Measurements from ENCODE around the gene HSPA12A.

HSPA12A gene

DNA sequence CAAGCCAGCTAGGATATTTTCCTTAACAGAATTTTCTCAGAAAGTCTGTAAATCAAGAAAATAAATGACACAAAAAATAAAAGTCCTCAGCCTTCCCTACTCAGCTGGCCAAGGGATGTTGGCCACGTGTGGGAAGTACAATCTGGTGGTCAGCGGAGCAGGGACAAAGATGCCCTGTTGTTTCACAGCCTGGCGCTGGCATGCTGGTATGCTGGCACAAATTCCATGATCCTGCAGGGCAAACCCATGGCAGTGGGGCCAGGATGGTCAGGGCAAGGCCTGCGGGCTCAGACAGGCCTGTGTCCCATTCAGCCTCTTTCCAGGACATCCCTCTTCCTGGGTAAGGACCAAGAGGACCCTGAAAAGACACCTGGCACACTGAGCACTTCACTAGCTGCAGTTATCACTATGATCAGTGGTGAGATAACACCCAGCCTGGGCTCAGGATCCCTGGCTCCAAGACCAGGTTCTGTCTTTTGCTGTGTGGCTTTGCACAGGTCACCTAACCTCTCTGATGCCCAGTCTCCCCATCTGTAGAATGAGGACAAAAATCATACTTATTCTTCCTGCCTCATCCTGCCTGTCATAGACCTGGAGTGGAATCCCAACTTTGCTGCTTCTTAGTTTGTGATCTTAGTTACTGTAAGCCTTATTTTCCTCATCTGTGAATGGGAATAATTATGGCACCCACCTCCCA is 10.8 kb upstream of the HSPA12A start:
- peak; percentile 38 to 93 (median 80) for DNase-seq
- intact Hi-C loops (cut with DNase I): no loop called here

DNA sequence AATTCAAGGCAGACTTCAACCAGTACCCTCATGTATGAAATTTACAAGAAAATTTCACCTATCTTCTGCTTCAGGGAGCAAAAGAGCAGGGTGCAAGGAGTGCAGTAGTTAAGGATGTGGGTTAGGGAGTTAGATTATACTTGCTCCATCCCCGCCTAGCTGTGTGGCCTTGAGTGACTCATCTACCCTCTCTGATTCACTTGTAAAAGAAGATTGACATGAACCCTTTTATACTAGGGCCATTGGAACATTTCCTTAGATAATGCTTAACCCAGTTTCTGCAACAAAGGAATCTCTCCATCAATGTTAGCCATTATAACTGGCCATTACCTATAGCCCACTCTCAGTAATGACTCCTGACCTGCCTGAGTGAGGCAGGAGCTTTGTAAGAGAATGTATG is 10.2 kb upstream of the HSPA12A start:
- intact Hi-C loops (cut with DNase I): no loop called here
- DNase-seq: peak in 1 of 42 donors; percentile 47

DNA sequence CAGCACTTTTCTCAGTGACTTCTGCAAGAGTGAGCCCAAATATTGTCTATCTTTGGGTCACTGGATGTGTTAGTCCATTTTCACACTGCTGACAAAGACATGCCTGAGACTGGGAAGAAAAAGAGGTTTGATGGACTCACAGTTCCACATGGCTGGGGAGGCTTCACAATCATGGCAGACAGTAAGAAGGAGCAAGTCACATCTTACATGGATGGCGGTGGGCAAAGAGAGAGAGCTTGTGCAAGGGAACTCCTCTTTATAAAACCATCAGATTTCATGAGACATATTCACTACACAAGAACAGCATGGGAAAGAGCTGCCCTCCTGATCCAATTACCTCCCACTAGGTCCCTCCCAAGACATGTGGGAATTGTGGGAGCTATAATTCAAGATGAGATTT is 6.1 kb upstream of the HSPA12A start:
- no peak for DNase-seq
- intact Hi-C loops (cut with DNase I): no loop called here

DNA sequence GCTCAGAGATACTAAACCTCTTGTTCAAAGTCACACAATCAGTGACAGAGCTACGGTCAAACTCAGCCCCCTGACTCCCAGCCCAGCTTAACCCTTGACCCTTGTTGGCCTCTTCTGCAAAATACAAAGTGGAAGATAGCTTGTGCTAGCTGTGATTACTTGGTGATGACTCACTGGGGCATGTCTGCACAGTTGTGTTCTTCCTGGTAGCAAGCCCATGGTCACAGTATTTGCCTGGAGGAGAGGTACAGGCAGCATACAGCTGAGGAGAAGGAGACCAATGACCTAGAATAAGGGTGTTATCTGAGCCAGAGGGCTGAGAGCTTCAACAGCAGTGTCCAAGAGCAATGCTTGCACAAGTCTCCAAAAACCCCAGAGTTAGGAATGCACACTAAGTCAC is 5.7 kb upstream of the HSPA12A start:
- no peak for DNase-seq
- intact Hi-C loops (cut with DNase I): no loop called here

DNA sequence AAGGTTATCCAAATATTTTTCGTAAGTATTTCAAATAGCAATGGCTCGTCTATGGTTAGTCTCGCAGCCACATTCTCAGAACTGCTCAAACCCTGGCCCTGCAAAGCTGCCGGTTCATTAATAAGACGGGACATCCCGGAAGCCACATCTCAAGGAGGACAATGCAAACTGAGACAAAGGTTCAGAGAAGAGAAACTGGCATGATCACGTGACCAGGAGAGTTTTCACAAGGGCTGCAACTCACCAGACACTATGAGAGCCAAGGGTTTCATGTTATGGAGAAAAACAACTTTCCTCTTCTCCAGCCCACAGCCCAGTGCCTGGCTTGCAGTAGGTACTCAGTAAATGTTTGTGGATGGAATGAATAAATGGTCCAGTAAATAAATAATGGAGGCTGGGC is 5.0 kb upstream of the HSPA12A start:
- no peak for DNase-seq
- intact Hi-C loops (cut with DNase I): no loop called here

DNA sequence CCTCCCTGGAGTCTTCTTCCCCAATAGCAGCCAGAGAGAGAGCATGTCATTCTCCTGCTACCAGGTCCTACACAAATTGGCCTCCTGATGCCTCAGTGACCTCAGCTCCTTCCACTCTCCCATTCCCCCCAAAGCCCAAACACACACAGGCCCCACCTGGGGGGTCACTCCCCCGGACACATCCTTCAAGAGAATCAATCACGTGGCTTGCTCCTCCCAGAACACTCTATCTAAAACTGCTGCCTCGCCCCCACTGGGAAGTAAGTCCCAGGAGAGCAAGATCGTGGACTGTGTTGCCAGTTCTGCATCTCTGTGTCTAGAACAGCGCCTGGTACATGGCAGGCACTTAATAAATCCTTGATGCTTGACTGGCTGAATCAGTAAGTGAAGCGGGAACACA is 2.5 kb upstream of the HSPA12A start:
- intact Hi-C loops (cut with DNase I): no loop called here
- no peak for DNase-seq

DNA sequence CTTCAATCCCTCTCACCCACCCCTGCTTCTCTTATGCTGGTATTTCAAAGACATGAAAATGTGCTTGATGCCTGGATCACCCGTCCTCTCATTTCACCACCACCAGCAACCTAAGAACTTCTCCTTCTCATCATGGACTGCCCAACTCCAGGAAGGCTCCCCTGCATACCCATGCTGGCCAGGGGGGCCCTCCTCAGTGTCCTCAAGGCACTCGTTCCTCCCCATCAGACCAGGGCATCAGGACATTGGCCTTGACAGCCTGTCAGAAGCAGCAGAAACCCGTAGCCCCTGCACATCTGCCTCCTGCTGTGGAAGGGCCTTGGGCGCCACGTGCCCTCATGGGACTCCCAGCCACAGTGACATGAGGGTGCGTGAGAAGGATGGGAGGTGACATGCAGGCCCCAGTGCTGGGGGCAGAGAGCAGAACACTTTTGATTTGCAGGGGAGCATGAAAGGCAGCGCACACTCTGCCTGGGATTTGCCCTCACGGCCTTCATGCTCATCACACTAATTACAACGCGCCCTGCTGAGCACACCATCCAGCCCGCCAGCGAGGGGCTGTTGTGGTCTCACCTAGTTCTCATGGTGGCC is 1.9 kb upstream of the HSPA12A start:
- intact Hi-C loops (cut with DNase I): no loop called here
- no peak for DNase-seq

DNA sequence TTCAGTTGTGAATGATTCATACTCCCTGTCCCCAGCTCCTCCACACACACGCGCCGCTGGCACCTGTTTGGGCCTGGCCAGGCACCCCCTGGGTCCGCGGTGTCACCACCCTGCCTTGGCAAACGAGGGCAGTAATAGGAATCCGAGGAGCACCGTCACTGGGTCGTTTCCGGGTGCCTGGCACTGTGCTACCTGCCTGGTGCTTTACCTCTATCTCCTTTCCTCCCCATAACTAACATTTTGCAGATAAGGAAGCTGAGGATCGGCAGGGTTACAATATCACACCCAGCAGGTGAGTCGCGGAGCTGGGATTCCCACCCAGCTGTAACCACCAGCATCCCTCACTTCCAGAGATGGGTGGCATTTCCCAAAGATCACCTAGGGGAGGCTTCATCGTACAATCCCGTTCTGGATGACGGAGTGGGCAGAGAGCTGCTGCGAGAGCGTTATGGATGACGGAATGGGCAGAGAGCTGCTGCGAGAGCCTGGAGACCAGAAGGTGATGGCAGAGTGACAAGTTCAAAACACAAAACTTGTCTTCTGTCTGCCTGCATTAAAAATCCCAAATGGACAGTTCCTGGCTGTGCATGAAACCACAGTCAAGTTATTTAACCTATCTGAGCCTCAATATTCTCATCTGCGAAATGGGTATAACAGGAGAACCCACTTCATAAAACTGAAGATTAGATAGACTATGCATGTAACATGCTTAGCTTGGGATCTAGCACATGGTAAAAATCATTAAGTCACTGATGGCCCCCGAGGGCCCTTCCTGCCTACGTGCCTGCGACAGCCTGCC is 1.1 kb upstream of the HSPA12A start:
- DNase-seq: no peak
- intact Hi-C loops (cut with DNase I): no loop called here

DNA sequence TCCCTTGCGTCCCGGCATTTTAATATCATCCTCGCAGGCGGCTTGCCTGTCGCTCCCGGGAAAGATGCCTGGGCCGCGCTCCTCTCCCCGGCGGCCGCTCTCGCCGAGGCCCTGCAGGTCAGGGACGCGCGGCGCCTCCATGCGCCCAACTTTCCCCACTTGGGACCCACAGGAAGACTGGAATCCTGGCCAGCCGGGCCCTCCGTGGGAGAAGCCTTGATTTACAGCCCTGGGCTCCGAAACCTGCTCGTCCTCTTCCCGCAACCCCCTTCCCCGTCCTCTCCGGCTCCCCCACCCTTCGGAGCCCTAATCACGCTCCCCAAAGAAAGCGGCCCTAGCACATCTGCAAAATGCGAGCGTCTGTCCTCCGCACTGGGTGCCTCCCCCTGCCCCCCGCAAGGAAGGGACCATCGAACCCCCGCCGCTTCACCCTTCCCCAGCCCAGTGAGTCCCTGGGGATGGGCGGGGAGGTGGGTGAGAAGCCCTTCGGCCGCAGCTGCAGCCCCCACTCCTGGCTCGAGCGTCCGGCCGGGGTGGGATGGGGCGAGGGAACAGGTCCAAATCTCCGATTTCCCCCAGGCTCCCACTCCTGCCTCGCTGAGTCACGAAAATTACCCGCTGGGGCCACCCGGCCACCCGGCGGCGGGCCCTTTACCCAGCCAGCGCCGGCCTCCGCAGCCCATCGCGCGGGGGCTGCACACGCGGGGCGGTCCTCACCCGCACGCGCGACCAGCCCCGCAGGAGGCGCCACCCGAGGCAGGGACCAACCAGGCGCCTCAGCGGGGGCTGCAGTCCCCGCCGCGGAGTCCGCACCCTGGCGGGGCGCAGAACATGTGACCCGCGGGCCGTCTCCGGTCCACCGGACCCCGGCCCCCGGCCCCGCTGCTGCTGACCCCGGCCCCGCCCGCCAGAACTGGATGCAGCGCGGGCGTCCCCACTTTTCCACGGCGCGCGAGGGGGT is 695 bp downstream of the HSPA12A start:
- peak in 39 of 42 donors; percentile 25 to 83 (median 63) for DNase-seq
- intact Hi-C loops (cut with DNase I): no loop called here

DNA sequence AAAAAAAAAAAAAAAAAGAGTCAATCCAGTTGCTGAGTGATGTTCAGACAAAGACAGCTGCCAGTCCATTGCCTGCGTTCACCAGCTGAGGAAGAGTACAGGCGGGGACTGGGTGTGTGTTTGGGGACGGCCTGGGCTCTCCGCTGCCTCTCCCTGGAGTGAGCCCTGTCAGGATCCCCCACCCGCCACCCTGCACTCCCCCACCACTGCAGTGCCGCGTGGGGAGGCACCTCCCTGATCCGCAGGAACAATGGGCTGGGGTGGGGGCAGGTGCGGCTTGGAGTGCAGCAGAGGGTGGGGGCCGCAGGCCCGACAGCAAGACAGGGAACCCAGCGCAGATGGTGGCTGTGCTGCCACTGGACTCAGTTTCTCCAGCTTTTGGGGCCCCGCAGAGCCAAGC is 1.4 kb downstream of the HSPA12A start:
- peak; percentile 36 to 93 (median 78) for DNase-seq
- intact Hi-C loops (cut with DNase I): no loop called here

DNA sequence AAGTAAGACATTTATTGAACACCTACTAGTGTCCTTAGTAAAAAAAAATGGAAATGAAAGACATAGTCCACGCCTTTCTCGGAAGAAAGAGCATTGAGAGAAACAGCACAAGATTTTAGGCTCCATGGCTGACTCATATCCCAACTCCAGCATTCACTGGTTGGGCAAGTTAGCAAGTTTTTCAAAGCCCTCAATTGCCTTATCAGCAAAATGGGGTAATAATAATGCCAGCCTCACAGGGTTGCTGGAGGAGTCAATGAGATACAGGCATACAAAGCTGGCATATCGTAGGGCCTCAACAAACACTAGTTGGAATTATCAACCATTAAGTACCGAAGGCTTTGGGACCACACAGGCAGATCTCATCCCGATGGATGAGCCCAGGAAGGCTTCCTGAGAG is 4.0 kb downstream of the HSPA12A start:
- intact Hi-C loops (cut with DNase I): no loop called here
- no peak for DNase-seq

DNA sequence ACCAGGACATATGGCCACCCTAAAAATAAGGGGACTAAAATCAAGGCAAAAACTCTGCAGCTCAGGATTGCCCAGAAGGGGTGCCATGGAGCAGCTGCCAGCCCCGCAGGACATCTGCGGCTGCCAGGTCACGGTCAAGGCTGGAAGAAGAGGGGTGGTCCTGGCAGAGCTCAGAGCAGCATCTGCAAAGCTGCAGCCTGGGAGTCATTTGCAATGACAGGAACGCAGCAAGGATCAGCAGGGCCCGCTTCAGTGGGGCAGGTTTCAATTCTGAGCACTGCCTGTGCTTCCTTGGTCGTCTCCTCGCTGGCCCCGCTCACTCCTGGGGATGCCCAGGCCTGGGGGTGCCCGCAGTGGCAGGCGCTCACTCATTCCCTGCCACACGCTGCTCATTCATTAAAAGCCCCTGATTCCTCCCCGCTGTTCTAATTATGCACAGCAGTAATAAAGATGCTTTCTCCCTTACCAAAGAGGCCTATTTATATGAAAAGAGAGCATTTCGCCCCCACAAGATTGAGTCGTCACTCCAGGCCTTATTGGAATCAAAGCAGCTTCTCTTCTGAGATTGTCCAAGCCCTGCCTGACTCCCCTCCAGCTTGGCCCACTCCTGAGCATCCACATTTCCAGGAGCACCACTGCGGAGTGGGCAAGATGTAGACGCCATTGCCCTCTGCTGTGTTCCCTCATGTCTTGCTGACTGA is 4.6 kb downstream of the HSPA12A start:
- intact Hi-C loops (cut with DNase I): no loop called here

DNA sequence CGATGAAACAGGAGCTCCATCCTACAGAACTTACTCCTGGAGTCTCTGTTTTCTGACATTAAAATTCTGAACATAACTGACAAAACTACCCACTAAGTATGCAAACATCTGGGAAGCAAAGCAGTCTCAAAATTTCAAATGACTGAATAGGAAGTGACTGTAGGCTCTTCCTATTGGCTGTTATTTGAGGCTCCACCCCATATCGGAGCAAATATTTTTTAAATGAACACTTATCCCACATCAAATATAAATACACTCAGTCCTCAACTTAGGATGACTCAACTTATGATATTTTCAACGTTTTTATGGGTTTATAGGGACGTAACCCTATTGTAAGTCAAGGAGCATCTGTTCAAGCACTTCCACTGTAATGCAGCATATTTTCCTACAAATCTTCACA is 8.8 kb downstream of the HSPA12A start:
- intact Hi-C loops (cut with DNase I): no loop called here

More for the DNA sequence above, 4.6 kb downstream of the HSPA12A start:
- peak in 41 of 42 donors; percentile 18 to 76 (median 50) for DNase-seq

DNA sequence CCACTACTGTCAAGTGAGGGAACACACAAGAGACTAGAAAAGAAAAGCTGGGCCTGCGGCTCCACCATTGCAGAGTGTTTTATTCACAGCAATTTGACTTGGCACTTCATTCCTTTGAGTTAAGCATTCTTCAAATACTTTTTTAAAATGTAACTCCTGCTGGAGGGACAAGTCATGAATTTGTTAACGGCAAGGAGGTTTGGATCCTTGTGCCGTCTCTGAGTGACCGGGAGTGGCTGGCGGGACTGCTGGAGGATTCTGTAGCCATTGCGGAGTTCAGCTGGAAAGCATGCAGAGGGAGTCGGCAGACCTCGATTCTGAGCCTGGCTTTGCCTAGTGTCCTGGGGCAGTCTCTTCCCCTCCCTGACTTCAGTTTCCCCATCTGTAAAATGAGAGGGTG is 9.8 kb downstream of the HSPA12A start:
- intact Hi-C loops (cut with DNase I): no loop called here
- DNase-seq: no peak

More for the DNA sequence above, 8.8 kb downstream of the HSPA12A start:
- no peak for DNase-seq

DNA sequence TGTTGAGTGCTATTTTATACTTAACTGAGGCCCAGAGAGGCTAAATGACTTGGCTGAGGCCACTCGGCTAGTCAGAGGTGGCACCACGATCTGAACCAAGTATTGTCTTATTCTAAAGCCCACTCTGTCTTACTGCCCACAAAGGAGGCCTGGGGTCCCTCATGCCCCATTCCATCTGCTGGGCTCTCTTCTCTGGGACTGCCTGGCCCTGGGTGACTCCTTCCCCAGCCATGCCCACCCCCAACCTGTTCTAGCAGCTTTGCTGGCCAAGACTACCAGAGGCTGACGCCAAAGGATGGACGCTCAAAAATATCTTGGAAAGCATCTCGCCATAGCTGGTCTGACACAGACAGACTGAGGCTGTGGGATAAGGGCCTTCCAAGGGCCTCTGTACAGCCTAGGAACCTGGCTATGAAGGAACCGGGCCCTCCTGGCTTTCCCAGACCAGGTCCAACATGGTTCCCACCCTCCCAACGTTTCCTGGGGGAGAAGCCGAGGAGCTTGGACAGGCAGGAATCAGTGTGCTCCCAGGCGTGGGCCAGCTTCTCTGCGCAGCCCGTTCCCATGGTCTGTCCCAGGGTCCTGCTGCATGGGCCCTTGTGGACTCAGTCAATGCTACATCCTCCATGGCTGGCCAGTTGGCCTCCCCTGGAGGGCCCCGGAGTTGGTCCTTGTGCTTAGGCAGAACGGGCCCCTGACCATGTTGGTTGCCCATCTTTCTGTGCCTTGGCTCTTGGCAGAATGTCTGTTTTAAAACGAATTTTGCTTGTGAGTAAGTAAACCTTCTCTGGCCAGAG is 11.7 kb downstream of the HSPA12A start:
- DNase-seq: no peak
- intact Hi-C loops (cut with DNase I): no loop called here

DNA sequence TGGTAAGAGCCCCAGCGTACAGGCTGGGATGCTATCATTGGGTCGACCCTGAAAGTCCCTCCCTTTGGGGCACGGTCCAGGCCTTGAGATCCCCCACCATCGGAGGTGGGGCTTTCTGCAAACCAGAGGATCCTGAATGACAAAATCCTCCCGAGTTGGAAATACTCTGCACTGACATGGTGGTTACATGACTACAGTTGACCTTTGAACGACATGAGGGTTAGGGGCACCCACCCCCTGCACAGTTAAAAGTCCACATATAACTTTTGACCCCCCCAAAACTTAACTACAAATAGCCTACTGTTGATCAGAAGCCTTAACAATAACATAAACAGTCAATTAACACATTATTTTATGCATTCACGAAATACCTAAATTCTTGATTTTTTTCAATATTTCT is 13.1 kb downstream of the HSPA12A start:
- intact Hi-C loops (cut with DNase I): no loop called here
- DNase-seq: no peak

DNA sequence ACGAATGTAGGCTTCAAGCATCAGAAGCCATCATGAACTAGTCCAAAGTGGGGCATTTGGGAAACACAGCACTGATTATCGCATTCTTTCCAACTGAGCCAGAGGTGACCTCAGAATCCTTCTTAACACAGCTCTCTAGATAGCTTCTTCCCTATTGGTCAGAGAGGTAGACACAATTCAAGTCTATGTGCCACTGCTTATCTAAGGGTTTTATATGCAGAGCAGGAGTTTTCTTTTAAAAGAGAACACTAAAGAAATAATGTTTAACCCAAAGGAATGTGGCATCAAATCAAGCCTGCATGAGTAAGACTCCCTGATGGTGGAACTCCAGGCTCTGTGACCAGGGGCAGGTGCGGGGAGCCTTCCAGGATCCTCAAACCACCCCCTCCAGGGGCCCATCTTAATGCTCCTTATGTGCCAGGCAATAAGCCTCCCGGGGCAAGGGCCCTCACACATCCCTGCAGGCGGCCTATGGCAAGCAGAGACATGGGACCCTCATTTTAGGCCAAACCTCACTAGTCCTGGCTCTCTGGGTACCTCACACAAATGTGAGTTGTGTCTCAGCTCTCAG is 13.8 kb downstream of the HSPA12A start:
- no peak for DNase-seq
- intact Hi-C loops (cut with DNase I): no loop called here

Data from head of caudate nucleus (tissue), 42 donors.